RWPE2 (cell line): ENCODE data around the gene GCG.

Experiments
- ATAC-seq: fragments of 200-7000 bp; cut with Tn5 transposase; 3 replicates; pipeline ENCODE4 v1.9.1; 2021; ENCODE audit warnings: low read depth
- DNase-seq: peaks from one replicate; pipeline ENCODE4 v3.0.0-alpha.2; 2020; ENCODE audit warnings: low spot score
- H3K27ac ChIP-seq: fragments of 450-650 bp; 2 replicates; pipeline ENCODE4 v1.5.1; 2017; ENCODE audit warnings: mild to moderate bottlenecking; ENCODE audit not compliant: poor library complexity, severe bottlenecking
- H3K27me3 ChIP-seq: fragments of 250-450 bp; sonication (Bioruptor Pico); 2 replicates; pipeline ENCODE4 v1.5.1; 2021; ENCODE audit warnings: mild to moderate bottlenecking, moderate library complexity; ENCODE audit not compliant: insufficient read depth, poor library complexity, severe bottlenecking
- H3K36me3 ChIP-seq: fragments of 250-450 bp; sonication (Bioruptor Pico); 2 replicates; pipeline ENCODE4 v1.5.1; 2020; ENCODE audit warnings: low read depth, mild to moderate bottlenecking, moderate library complexity
- H3K4me1 ChIP-seq: fragments of 250-450 bp; sonication (Bioruptor Pico); 2 replicates; pipeline ENCODE4 v1.5.1; 2021; ENCODE audit warnings: mild to moderate bottlenecking, moderate library complexity; ENCODE audit not compliant: insufficient read depth, poor library complexity, severe bottlenecking
- H3K4me3 ChIP-seq: fragments of 250-450 bp; sonication (Bioruptor Pico); 2 replicates; pipeline ENCODE4 v1.5.1; 2021; ENCODE audit warnings: mild to moderate bottlenecking, moderate library complexity; ENCODE audit not compliant: severe bottlenecking
- H3K9me3 ChIP-seq: fragments of 250-450 bp; sonication (Bioruptor Pico); 2 replicates; pipeline ENCODE4 v1.5.1; 2021; ENCODE audit warnings: mild to moderate bottlenecking, moderate library complexity; ENCODE audit not compliant: severe bottlenecking
- CTCF ChIP-seq: fragments of 450-650 bp; IDR thresholded peaks from one replicate; pipeline ENCODE4 v1.5.1; 2017; ENCODE audit warnings: mild to moderate bottlenecking, moderate library complexity; ENCODE audit not compliant: poor library complexity, severe bottlenecking

The GCG gene

DNA sequence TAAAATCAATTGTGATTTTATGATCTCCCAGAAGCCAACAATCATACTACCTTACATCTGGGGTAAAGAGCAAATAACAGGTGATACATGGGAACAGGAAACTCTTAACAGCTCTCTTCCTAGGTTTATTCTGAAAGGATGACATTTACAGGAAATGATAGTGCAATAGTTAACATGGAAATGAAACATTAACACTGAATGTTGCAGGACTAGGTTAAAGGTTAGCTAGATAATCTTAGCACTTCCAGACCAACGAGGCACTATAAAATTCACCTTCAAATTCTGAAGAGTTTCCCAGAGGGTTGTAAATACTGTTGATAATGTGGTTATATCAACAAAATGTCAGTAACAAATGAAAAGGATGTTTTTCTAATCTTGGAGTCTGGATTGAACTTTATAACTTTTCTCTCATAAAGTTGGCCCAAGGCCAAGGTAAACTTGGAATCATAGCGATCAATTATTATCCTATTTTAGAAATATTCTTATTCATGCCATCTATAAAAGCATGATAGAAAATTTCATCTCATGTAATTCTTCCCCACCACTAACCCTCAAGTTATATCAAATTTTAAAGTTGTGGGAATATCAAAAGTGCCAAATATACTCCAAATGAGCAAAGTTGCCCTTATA, 32.9 kb upstream of the GCG start:
- DNase-seq (no peak), ATAC-seq (no peak)
- Histone ChIP-seq H3K27me3 (no peaks in the 10 kb centered on the region), H3K36me3 (peaks cover 32% of the 10 kb centered on the region), H3K27ac (no peak overlapping the region), H3K4me3 (no peak overlapping the region), H3K9me3 (no peaks in the 10 kb centered on the region), H3K4me1 (no peaks in the 10 kb centered on the region)
- no peak for TF ChIP-seq CTCF

DNA sequence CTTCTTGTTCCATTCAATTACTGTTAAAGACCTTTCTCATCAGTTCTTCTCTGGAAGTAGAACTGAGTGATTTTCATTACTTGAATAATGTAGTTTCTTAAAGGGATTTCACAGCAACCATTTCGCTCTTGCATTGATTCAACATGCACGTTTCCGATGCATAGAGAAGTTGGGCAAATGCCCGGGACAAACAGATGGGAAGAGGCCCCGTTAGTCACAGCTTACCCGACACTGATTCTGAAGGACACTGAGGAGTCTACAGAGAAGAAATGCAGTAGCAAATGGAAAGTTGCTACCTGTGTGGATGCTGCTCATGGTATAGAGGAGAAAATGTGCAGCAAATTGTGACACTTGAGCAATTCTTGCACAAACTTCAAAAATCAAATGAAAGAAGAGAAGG, 32.3 kb upstream of the GCG start:
- no peak for DNase-seq
- no peak overlapping the region for H3K27ac ChIP-seq
- TF ChIP-seq CTCF, result no peak
- peaks cover 26% of the 10 kb centered on the region for H3K36me3 ChIP-seq
- no peaks in the 10 kb centered on the region for H3K4me1 ChIP-seq
- no peak overlapping the region for H3K4me3 ChIP-seq
- H3K9me3 ChIP-seq, result no peaks in the 10 kb centered on the region
- H3K27me3 ChIP-seq, result no peaks in the 10 kb centered on the region
- ATAC-seq, result no peak

DNA sequence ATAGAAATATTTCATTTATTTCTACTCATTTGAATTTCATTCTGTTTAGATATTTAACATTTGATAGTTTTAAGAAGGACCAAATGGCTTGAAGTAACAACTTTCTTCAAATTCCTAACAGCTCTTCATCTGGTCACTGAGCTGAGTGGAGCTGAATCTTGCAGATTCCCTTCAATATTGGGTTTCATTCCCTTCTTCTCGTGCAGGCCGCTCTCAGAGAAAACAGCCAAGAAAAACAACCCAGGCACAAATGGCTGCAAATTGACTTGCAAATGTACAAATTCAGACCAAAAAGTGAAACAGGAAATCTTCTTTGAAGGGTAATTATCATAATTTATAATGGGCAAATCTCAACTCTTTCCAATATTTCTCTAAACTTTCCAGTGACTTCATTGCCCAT, 30.3 kb upstream of the GCG start:
- H3K27ac ChIP-seq, result no peak overlapping the region
- TF ChIP-seq CTCF, result no peak
- no peaks in the 10 kb centered on the region for H3K4me1 ChIP-seq
- H3K4me3 ChIP-seq, result no peak overlapping the region
- ATAC-seq (no peak), DNase-seq (no peak)
- H3K27me3 ChIP-seq, result no peaks in the 10 kb centered on the region
- H3K36me3 ChIP-seq, result peaks cover 16% of the 10 kb centered on the region
- H3K9me3 ChIP-seq, result no peaks in the 10 kb centered on the region

DNA sequence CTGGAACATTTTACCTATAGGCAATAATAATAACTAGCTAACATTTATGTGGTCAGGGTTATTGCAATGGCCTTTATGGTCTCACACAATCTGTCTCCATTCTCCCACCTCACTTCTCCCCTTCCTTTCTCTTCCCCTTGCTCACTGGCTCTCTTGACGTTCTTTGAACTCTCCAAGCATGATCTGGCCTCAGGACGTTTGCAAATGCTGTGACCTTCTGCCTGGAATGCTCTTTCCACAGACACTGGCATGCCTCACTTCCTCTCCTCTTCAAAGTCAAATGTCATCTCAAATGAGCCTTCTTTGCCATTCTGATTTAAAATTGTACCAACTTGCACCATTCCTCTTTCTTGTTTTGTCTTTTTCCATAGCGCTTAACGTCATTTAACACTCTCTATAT, 25.3 kb upstream of the GCG start:
- peaks cover 19% of the 10 kb centered on the region; the same call in 1 of the 2 replicates for H3K36me3 ChIP-seq
- H3K4me1 ChIP-seq, result no peaks in the 10 kb centered on the region
- H3K4me3 ChIP-seq, result no peak overlapping the region
- DNase-seq, result no peak
- no peak for ATAC-seq
- H3K27ac ChIP-seq, result no peak overlapping the region
- no peaks in the 10 kb centered on the region for H3K27me3 ChIP-seq
- TF ChIP-seq CTCF, result no peak
- no peaks in the 10 kb centered on the region for H3K9me3 ChIP-seq

DNA sequence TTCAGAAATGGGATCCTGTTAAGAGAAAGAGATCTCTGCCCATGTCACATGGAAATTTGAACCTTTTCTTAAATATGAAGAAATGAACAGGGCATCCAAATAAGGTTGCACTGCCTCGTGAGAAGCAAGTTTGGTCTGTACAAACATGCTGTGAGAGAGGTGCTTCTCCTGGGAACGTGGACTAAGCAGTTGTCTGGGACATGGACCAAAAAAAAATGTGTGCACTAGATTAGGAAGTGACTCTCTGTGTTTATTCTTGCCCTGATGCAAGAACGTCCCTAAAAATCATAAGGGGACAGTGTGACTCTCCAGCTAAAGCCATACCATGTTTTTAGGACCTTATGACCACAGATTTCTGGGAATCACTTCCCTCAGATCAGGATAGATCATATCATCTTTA, 23.7 kb upstream of the GCG start:
- H3K4me3 ChIP-seq, result no peak overlapping the region
- peaks cover 20% of the 10 kb centered on the region; the same call in 1 of the 2 replicates for H3K36me3 ChIP-seq
- no peak for TF ChIP-seq CTCF
- no peak overlapping the region for H3K27ac ChIP-seq
- H3K9me3 ChIP-seq, result no peaks in the 10 kb centered on the region
- H3K27me3 ChIP-seq, result no peaks in the 10 kb centered on the region
- no peaks in the 10 kb centered on the region for H3K4me1 ChIP-seq
- ATAC-seq (no peak), DNase-seq (no peak)
